ENCODE data around the gene DNAJC19. TPM values are rescaled to one million over a fixed set of nuclear protein-coding genes. Genes with fewer than 3 reads are reported as not detected.
A peak's percentile ranks its signal among the peaks of the same experiment; 100 is the strongest.

DNAJC19 gene
- 79.9 and 82.0 TPM in 2 replicates for total RNA-seq (2021)
- long read RNA-seq, transcript DNAJC19-201 (6 exons, 1,454 nt): major isoform, 94 of 126 reads
- long read RNA-seq, transcript DNAJC19-202 (5 exons, 1,239 nt): minor isoform, 9 of 126 reads
- long read RNA-seq, partial matches to known transcripts: 3 of 126 reads
- long read RNA-seq, other reads (novel, unspliced or antisense): 7 of 126 reads

DNA sequence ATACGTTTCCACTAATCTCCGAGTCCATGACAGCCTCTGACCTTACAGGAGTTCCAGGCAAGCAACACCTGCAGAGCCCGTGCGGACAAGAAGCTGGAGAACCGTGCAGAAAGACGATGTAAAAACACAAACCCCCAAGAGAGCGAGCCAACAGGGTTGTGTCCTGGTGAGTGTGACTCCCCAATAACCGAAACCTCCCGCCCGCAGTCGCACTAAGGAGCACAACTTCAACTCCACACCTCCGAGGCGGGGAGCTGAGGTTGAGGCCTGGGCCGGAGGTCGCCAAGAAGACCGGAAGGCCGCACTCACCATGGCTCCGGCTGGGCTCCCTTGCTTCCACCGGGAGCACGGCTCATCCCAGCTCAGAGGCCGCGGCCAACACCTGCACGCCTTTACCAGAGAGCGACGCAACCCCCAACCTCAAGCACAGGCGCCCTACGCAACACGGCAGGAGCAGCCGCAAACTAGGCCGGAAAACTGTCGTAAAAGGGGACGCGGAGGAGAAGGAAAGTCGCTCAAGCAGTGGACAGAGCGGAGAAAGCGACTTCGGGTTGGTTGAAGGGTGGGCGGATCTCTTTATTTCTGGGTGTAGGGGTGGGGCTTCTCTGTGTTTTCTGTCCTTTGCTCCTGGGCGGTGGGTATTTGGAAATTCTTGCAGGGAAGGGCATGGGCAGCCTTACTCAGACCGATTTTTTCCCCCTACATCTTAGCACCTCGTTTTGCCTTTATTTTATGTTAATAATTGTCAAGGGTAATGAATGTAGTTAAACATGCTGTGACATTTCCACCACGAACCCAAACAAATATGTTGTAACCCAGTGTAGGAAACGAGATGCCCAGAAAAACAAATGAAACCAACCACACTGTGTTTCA, at the start of gene DNAJC19:
TSS of gene DNAJC19 (minus strand) at position 446 of the 873 bp plus-strand sequence. CDS start at position 312, 134 bp downstream.
- Histone ChIP-seq H3T11ph (ENCODE audit: low read length) (no peak within 1 kb of the TSS), H3K79me1 (ENCODE audit: insufficient read depth, low read depth, low read length, poor library complexity, severe bottlenecking) (no peaks in the 10 kb centered on the region), H3K14ac (ENCODE audit: insufficient read depth, low read length) (peak within 1 kb of the TSS; percentile 10; the same call in 1 of the 2 replicates), H3K9me3 (ENCODE audit: control insufficient read depth, low read depth, low read length) (no peaks in the 10 kb centered on the region), H3K27ac (ENCODE audit: insufficient read length, low read depth, low read length) (peak within 1 kb of the TSS; percentile 22), H3K23ac (ENCODE audit: insufficient read length, low read depth, low read length) (no peak within 1 kb of the TSS), H4K91ac (ENCODE audit: insufficient read length, low read depth, low read length) (no peak within 1 kb of the TSS), H3K9ac (ENCODE audit: extremely low read depth, insufficient read length, low read length) (peak within 1 kb of the TSS; percentile 68), H3K18ac (ENCODE audit: insufficient read length, low read depth, low read length) (peak within 1 kb of the TSS; percentile 0), H3K56ac (ENCODE audit: insufficient read length, low read depth, low read length) (no peak within 1 kb of the TSS), H2BK5ac (ENCODE audit: insufficient read length, low read length) (no peak within 1 kb of the TSS), H4K20me1 (ENCODE audit: control insufficient read depth, insufficient read depth, insufficient read length) (no peaks in the 10 kb centered on the region), H2AFZ (ENCODE audit: low read length) (no peak within 1 kb of the TSS), H2BK120ac (ENCODE audit: low read depth, low read length, poor library complexity, severe bottlenecking) (no peak within 1 kb of the TSS), H3K27me3 (ENCODE audit: insufficient read depth, low read length) (no peaks in the 10 kb centered on the region), H4K8ac (replicated peaks; ENCODE audit: insufficient read length, low read depth, low read length) (no peak within 1 kb of the TSS), H3K4me1 (ENCODE audit: insufficient read depth, low read length) (no peaks in the 10 kb centered on the region), H3K4me2 (ENCODE audit: insufficient read depth, insufficient read length, low read length) (peak within 1 kb of the TSS; percentile 71), H4K5ac (ENCODE audit: insufficient read length, low read depth, low read length) (no peak within 1 kb of the TSS), H3K23me2 (ENCODE audit: insufficient read length, low read depth, low read length, poor library complexity, severe bottlenecking) (no peaks in the 10 kb centered on the region), H2AK5ac (ENCODE audit: insufficient read length, low read length) (no peak within 1 kb of the TSS), H2BK20ac (ENCODE audit: low read depth, low read length, poor library complexity, severe bottlenecking) (no peak within 1 kb of the TSS), H2BK12ac (ENCODE audit: insufficient read length, low read depth, low read length) (no peak within 1 kb of the TSS), H3K4ac (ENCODE audit: low read depth, low read length) (no peak within 1 kb of the TSS), H3K79me2 (ENCODE audit: insufficient read depth, low read length) (no peaks in the 10 kb centered on the region), H2BK15ac (ENCODE audit: low read depth, low read length) (no peak within 1 kb of the TSS)
- DNase-seq: peak; percentile 98
- Mint-ChIP-seq H3K27me3 (ENCODE audit: low read depth) (no peaks in the 10 kb centered on the region), H3K4me1 (peaks cover 3 to 6% of the 10 kb centered on the region in 2 experiments), H3K9me3 (no peaks in the 10 kb centered on the region), H3K36me3 (ENCODE audit: insufficient read depth in 1 of 3, low read depth in 3 of 3) (peaks cover 6 to 33% (median 28%) of the 10 kb centered on the region in 3 experiments; a peak in 6 of 7 replicates), H3K27ac (peak within 1 kb of the TSS; percentile 94 to 98 (median 97)), H3K4me3 (peak within 1 kb of the TSS; percentile 90 to 98)
- TF ChIP-seq, protein P1, sequence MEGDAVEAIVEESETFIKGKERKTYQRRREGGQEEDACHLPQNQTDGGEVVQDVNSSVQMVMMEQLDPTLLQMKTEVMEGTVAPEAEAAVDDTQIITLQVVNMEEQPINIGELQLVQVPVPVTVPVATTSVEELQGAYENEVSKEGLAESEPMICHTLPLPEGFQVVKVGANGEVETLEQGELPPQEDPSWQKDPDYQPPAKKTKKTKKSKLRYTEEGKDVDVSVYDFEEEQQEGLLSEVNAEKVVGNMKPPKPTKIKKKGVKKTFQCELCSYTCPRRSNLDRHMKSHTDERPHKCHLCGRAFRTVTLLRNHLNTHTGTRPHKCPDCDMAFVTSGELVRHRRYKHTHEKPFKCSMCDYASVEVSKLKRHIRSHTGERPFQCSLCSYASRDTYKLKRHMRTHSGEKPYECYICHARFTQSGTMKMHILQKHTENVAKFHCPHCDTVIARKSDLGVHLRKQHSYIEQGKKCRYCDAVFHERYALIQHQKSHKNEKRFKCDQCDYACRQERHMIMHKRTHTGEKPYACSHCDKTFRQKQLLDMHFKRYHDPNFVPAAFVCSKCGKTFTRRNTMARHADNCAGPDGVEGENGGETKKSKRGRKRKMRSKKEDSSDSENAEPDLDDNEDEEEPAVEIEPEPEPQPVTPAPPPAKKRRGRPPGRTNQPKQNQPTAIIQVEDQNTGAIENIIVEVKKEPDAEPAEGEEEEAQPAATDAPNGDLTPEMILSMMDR (conservative IDR thresholded peaks at IDR 0.05): no peak
- WGBS (ENCODE audit: extremely low coverage, insufficient read length, low lambda C conversion rate): no CpG with 5 or more reads among the region's 43 CpGs
